GM12874 (cell line): ENCODE results near the gene CEP164.

ENCODE experiments used
- CTCF ChIP-seq: IDR thresholded peaks from 2 replicates; pipeline ENCODE4 v1.5.1; 2011; ENCODE audit warnings: low read depth, mild to moderate bottlenecking, control low read depth, low read length, moderate library complexity; ENCODE audit not compliant: insufficient read depth

The CEP164 gene

GRCh38 chr11:117425679-117426296 is 98.1 kb downstream of the CEP164 start:
- no peak for TF ChIP-seq CTCF

- TF ChIP-seq CTCF = peak; percentile 99
Observed at GRCh38 chr11:117426297-117426685, 98.6 kb downstream of the CEP164 start.

- TF ChIP-seq CTCF = no peak
Observed at GRCh38 chr11:117426941-117427340, 99.3 kb downstream of the CEP164 start.

- no peak for TF ChIP-seq CTCF
Observed at GRCh38 chr11:117427356-117427874, 99.8 kb downstream of the CEP164 start.

- TF ChIP-seq CTCF = no peak
Observed at GRCh38 chr11:117428186-117428855, 100.7 kb downstream of the CEP164 start.

GRCh38 chr11:117428856-117429229 is 101.2 kb downstream of the CEP164 start:
- TF ChIP-seq CTCF = no peak

- no peak for TF ChIP-seq CTCF
Observed at GRCh38 chr11:117430293-117430955, 102.8 kb downstream of the CEP164 start.
